Esophagus mucosa (tissue), 1 donor: ENCODE results near the gene KIF13A. TPM values are rescaled to one million over a fixed set of nuclear protein-coding genes. Genes with fewer than 3 reads are reported as not detected.
"Not testable (repeated sequence)": the region's sequence is repeated elsewhere in the genome, so short reads cannot be mapped to it uniquely, and the experiment has no call there.

ENCODE experiments used
- ATAC-seq: fragments of 200-7000 bp; cut with Tn5 transposase; one replicate; pipeline ENCODE4 v1.9.1; 2020
- total RNA-seq: library from RNA; stranded (reverse); gene quantifications from one replicate; pipeline ENCODE4 v1.2.4, GENCODE V29; 2023
- donor health status: DM: yes; HTN: yes; CAD: no.

Gene KIF13A
- total RNA-seq, 1 donor from 2014 or later, result 16.5 TPM

GRCh38 chr6:17930321-17930993 is 57.0 kb downstream of the KIF13A start:
- ATAC-seq, result no peak

- ATAC-seq, result no peak
Measured at GRCh38 chr6:17928514-17929430, 58.7 kb downstream of the KIF13A start.

- no peak for ATAC-seq
Measured at GRCh38 chr6:17927705-17928104, 59.7 kb downstream of the KIF13A start.

GRCh38 chr6:17923401-17923863 is 64.0 kb downstream of the KIF13A start:
- ATAC-seq, result no peak

- no peak for ATAC-seq
Measured at GRCh38 chr6:17921454-17921853, 66.0 kb downstream of the KIF13A start.

- ATAC-seq, result no peak
Measured at GRCh38 chr6:17919496-17919895, 67.9 kb downstream of the KIF13A start.

GRCh38 chr6:17917837-17918763 is 69.3 kb downstream of the KIF13A start:
- ATAC-seq, result no peak

- no peak for ATAC-seq
Measured at GRCh38 chr6:17914651-17915050, 72.8 kb downstream of the KIF13A start.

- no peak for ATAC-seq
Measured at GRCh38 chr6:17912521-17912920, 74.9 kb downstream of the KIF13A start.

GRCh38 chr6:17911656-17912055 is 75.8 kb downstream of the KIF13A start:
- not testable (repeated sequence) for ATAC-seq

GRCh38 chr6:17910189-17910588 is 77.2 kb downstream of the KIF13A start:
- no peak for ATAC-seq

- no peak for ATAC-seq
Measured at GRCh38 chr6:17908831-17909230, 78.6 kb downstream of the KIF13A start.

GRCh38 chr6:17907406-17908229 is 79.8 kb downstream of the KIF13A start:
- ATAC-seq, result peak; percentile 100

- ATAC-seq, result no peak
Measured at GRCh38 chr6:17905611-17906592, 81.5 kb downstream of the KIF13A start.

GRCh38 chr6:17904491-17905120 is 82.8 kb downstream of the KIF13A start:
- ATAC-seq, result no peak

GRCh38 chr6:17902974-17903373 is 84.5 kb downstream of the KIF13A start:
- ATAC-seq, result no peak

- ATAC-seq, result no peak
Measured at GRCh38 chr6:17901493-17901892, 85.9 kb downstream of the KIF13A start.

GRCh38 chr6:17900011-17900410 is 87.4 kb downstream of the KIF13A start:
- ATAC-seq, result no peak

GRCh38 chr6:17899491-17899890 is 87.9 kb downstream of the KIF13A start:
- ATAC-seq, result no peak

GRCh38 chr6:17897681-17898080 is 89.8 kb downstream of the KIF13A start:
- no peak for ATAC-seq
